Neutrophil (primary cell): ENCODE results near the gene RAB39A.
"Not testable (repeated sequence)": the region's sequence is repeated elsewhere in the genome, so short reads cannot be mapped to it uniquely, and the experiment has no call there.

ENCODE experiments used
- H3K27ac ChIP-seq: fragments of 200-600 bp; sonication (generic); 2 replicates; pipeline ENCODE4 v1.5.1; 2016; ENCODE audit warnings: mild to moderate bottlenecking, moderate library complexity
- H3K27me3 ChIP-seq: fragments of 200-600 bp; sonication (generic); 2 replicates; pipeline ENCODE4 v1.6.0; 2016; ENCODE audit warnings: mild to moderate bottlenecking
- H3K36me3 ChIP-seq: fragments of 200-600 bp; sonication (generic); 2 replicates; pipeline ENCODE4 v1.5.1; 2017
- H3K4me1 ChIP-seq, 2 experiments: fragments of 200-600 bp in 1 of 2; sonication (generic) in 1 of 2; 1 replicate in 1 of 2; 2 replicates in 1 of 2; pipeline versions ENCODE4 v1.5.1 to v1.6.1; 2013 to 2016; ENCODE audit warnings: low read depth in 1 of 2, low read length in 1 of 2, mild to moderate bottlenecking in 1 of 2, moderate library complexity in 1 of 2; ENCODE audit not compliant: control insufficient read depth in 1 of 2, insufficient read depth in 1 of 2
- H3K4me3 ChIP-seq, 2 experiments: fragments of 200-600 bp in 1 of 2; sonication (generic) in 1 of 2; 1 replicate in 1 of 2; 2 replicates in 1 of 2; pipeline ENCODE4 v1.5.1; 2013 to 2016; ENCODE audit warnings: low read depth in 1 of 2, low read length in 1 of 2, mild to moderate bottlenecking in 1 of 2, moderate library complexity in 1 of 2
- H3K9me3 ChIP-seq: fragments of 200-600 bp; sonication (generic); 2 replicates; pipeline ENCODE4 v1.5.1; 2016
- TF ChIP-seq, protein P1 (sequence below): fragments of 200-600 bp; sonication (generic); IDR thresholded peaks from 2 replicates; pipeline ENCODE4 v1.5.1; 2016; ENCODE audit warnings: antibody characterized with exemption

RAB39A gene

DNA sequence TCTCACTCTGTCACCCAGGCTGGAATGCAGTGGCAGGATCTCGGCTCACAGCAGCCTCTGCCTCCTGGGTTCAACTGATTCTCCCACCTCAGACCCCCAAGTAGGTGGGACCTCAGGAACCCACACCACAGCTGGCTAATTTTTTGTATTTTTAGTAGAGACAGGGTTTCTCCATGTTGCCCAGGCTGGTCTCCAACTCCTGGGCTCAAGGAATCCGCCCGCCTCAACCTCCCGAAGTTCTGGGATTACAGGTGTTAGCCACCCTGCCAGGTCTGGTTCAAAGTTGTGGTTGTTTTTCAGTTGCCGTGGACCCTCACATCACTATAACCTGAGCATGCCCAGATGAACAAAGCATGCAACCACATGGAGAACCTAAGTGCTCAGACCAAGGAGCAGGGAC lies 13.0 kb upstream of the RAB39A start:
- no peaks in the 10 kb centered on the region for H3K9me3 ChIP-seq
- no peaks in the 10 kb centered on the region for H3K4me1 ChIP-seq
- TF ChIP-seq, protein P1, sequence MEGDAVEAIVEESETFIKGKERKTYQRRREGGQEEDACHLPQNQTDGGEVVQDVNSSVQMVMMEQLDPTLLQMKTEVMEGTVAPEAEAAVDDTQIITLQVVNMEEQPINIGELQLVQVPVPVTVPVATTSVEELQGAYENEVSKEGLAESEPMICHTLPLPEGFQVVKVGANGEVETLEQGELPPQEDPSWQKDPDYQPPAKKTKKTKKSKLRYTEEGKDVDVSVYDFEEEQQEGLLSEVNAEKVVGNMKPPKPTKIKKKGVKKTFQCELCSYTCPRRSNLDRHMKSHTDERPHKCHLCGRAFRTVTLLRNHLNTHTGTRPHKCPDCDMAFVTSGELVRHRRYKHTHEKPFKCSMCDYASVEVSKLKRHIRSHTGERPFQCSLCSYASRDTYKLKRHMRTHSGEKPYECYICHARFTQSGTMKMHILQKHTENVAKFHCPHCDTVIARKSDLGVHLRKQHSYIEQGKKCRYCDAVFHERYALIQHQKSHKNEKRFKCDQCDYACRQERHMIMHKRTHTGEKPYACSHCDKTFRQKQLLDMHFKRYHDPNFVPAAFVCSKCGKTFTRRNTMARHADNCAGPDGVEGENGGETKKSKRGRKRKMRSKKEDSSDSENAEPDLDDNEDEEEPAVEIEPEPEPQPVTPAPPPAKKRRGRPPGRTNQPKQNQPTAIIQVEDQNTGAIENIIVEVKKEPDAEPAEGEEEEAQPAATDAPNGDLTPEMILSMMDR, result no peak
- H3K4me3 ChIP-seq, result no peak overlapping the region
- no peaks in the 10 kb centered on the region for H3K36me3 ChIP-seq
- H3K27ac ChIP-seq, result no peak overlapping the region
- no peaks in the 10 kb centered on the region for H3K27me3 ChIP-seq

DNA sequence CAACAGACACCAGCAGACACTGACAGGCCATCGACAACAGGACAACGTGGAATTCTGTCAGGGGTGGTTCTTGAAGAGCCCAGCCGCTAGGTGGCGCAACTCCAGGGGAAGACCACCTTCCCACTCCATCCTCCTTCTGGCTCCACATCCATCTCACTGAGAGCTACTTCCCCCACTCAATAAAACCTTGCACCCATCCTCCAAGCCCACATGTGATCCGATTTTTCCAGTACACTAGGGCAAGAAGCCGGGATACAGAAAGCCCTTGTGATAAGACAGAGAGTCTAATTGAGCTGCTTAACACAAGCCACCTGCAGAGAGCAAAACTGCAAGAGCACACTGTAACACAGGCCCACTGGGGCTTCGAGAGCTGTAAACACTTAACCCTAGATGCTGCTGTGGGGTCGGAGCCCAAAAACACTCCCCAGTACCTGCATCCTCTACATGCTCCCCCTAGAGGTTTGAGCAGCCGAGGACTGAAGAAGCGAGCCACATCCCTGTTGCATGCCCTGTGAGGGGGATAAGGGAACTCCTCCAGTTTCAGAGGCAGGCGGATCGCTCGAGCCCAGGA lies 11.5 kb upstream of the RAB39A start:
- Histone ChIP-seq H3K36me3 (no peaks in the 10 kb centered on the region), H3K27ac (no peak overlapping the region), H3K4me1 (no peaks in the 10 kb centered on the region), H3K9me3 (no peaks in the 10 kb centered on the region), H3K27me3 (no peaks in the 10 kb centered on the region), H3K4me3 (no peak overlapping the region)
- TF ChIP-seq, protein P1, result no peak

DNA sequence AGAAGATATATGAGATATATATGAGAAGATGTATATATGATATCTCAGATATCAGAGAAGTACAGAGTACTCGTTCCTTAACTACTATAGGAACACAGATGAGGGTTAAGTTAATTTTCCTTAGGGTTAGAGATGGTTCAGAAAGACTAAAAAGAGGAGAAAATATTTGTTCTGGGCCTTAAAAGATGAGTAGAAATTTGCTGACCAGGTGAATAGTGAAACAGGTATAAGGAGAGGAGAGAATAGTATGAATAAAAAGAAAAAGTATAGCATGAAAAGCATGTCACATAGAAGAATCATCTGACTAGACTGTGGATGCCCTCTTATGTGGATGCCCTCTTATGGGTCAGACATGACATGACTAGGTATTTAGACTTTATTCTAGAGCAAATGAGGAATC lies 6.3 kb upstream of the RAB39A start:
- Histone ChIP-seq H3K27me3 (peaks cover 20% of the 10 kb centered on the region), H3K9me3 (no peaks in the 10 kb centered on the region), H3K4me3 (no peak overlapping the region), H3K27ac (no peak overlapping the region), H3K4me1 (no peaks in the 10 kb centered on the region), H3K36me3 (no peaks in the 10 kb centered on the region)
- TF ChIP-seq, protein P1, result no peak

DNA sequence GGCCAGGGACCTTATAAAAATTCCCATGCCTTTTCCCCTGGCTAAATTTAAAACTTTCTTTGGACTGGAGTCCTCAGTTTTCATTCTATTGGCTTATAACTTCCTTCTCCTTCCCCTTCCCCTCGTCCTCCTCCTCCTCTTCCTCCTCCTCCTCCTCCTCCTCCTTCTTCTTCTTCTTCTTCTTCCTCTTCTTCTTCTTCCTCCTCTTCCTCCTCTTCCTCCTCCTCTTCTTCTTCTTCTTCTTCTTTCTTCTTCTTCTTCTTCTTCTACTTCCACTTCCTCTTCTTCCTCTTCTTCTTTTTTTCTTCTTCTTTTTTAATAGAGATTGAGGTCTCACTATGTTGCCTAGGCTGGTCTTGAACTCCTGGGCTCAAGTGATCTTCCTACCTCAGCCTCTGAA lies 4.7 kb upstream of the RAB39A start:
- peaks cover 34% of the 10 kb centered on the region for H3K27me3 ChIP-seq
- H3K36me3 ChIP-seq, H3K9me3 ChIP-seq, H3K4me1 ChIP-seq, H3K4me3 ChIP-seq, H3K27ac ChIP-seq: not testable (repeated sequence)

DNA sequence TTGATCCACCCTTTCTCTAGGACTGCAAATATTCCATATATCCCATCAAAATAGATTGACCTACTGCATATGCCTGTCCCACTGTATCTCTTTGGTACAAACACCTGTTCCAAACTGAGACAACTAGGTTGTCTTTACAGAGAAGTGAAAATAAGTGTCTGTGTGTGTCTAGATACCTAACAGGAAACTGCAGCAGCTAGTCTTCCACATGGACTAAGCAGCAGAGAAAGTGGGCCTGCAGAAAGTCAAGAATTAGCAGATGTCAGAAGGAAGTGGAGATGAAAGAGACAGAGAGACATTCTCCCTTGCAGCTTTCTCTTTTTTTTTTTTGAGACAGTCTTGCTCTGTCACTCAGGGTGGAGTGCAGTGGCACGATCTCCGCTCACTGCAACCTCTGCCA lies 3.9 kb upstream of the RAB39A start:
- Histone ChIP-seq H3K27ac (no peak overlapping the region), H3K9me3 (no peaks in the 10 kb centered on the region), H3K36me3 (no peaks in the 10 kb centered on the region), H3K4me1 (peaks cover 8 to 10% of the 10 kb centered on the region in 2 experiments), H3K4me3 (no peak overlapping the region), H3K27me3 (peaks cover 42% of the 10 kb centered on the region)
- TF ChIP-seq, protein P1, result no peak

DNA sequence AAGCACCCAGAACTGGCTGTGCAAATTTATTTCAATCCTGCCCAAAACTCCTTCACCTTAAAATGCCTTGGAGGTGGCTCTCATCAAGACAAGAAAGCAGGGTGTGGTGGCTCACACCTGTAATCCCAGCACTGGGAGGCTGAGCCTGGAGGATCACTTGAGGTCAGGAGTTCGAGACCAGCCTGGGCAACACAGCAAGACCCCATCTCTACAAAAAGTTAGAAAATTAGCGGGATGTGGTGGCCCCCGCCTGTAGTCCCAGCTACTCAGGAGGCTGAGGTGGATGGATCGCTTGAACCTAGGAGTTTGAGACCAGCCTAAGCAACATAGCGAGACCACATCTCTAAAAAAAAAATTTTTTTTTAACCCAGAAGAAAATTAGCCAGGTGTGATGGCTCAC lies 689 bp upstream of the RAB39A start:
- Histone ChIP-seq H3K36me3 (no peaks in the 10 kb centered on the region), H3K27ac (no peak overlapping the region), H3K4me1 (peaks cover 8 to 10% of the 10 kb centered on the region in 2 experiments), H3K4me3 (peak overlapping the region; percentile 15 to 61), H3K27me3 (peaks cover 65% of the 10 kb centered on the region), H3K9me3 (no peaks in the 10 kb centered on the region)
- TF ChIP-seq, protein P1, result no peak
